GM18909 (cell line): Measurements from ENCODE around the gene OPN1SW.

Source experiments
- ATAC-seq: cut with Tn5 transposase; IDR thresholded peaks from one replicate; pipeline ENCODE4 v1.9.1; 2021; ENCODE audit warnings: mild to moderate bottlenecking; ENCODE audit not compliant: unreplicated experiment, poor library complexity

The OPN1SW gene

GRCh38 chr7:128767475-128768110 is 8.0 kb downstream of the OPN1SW start:
- no peak for ATAC-seq

GRCh38 chr7:128763541-128763940 is 12.1 kb downstream of the OPN1SW start:
- no peak for ATAC-seq

- ATAC-seq = no peak
Observed at GRCh38 chr7:128759242-128759641, 16.4 kb downstream of the OPN1SW start.

GRCh38 chr7:128758553-128758952 is 17.0 kb downstream of the OPN1SW start:
- ATAC-seq = no peak

- ATAC-seq = no peak
Observed at GRCh38 chr7:128757203-128757602, 18.4 kb downstream of the OPN1SW start.

GRCh38 chr7:128755819-128756476 is 19.6 kb downstream of the OPN1SW start:
- ATAC-seq = no peak

- no peak for ATAC-seq
Observed at GRCh38 chr7:128755075-128755818, 20.3 kb downstream of the OPN1SW start.

- ATAC-seq = no peak
Observed at GRCh38 chr7:128752251-128752650, 23.3 kb downstream of the OPN1SW start.

- ATAC-seq = no peak
Observed at GRCh38 chr7:128747327-128748079, 28.1 kb downstream of the OPN1SW start.

GRCh38 chr7:128745706-128746105 is 29.9 kb downstream of the OPN1SW start:
- no peak for ATAC-seq

- no peak for ATAC-seq
Observed at GRCh38 chr7:128744366-128744905, 31.2 kb downstream of the OPN1SW start.

GRCh38 chr7:128743112-128743772 is 32.4 kb downstream of the OPN1SW start:
- no peak for ATAC-seq

GRCh38 chr7:128742206-128742605 is 33.4 kb downstream of the OPN1SW start:
- ATAC-seq = no peak

- ATAC-seq = no peak
Observed at GRCh38 chr7:128741491-128741890, 34.1 kb downstream of the OPN1SW start.

GRCh38 chr7:128740996-128741395 is 34.6 kb downstream of the OPN1SW start:
- no peak for ATAC-seq

GRCh38 chr7:128739990-128740682 is 35.5 kb downstream of the OPN1SW start:
- no peak for ATAC-seq

GRCh38 chr7:128739048-128739962 is 36.3 kb downstream of the OPN1SW start, which contains the start of gene CALU:
TSS of gene CALU (plus strand) at chr7:128739359. CDS start at chr7:128748584, 9,225 bp downstream.
- peak; percentile 98 for ATAC-seq

- ATAC-seq = peak; percentile 4
Observed at GRCh38 chr7:128738570-128739047, 37.0 kb downstream of the OPN1SW start.
